Activated naive CD8-positive, alpha-beta T cell treated with anti-CD3 and anti-CD28 coated beads, Interleukin-2, amount 50 U/mL, for 24 hours (primary cell): ENCODE data around the gene SMARCAD1.

ENCODE experiments used
- ATAC-seq: fragments of 150-1000 bp; cut with Tn5 transposase; one replicate; pipeline ENCODE4 v1.10.0; 2021
- DNase-seq: peaks from one replicate; pipeline ENCODE4 v3.0.0; 2021
- H3K27ac Mint-ChIP-seq: one replicate; pipeline ENCODE4 v1.8.0; 2021; ENCODE audit warnings: mild to moderate bottlenecking, mixed read lengths
- H3K27me3 Mint-ChIP-seq: one replicate; pipeline ENCODE4 v1.8.0; 2021; ENCODE audit warnings: mixed read lengths
- H3K36me3 Mint-ChIP-seq: one replicate; pipeline ENCODE4 v1.8.0; 2021; ENCODE audit warnings: low read depth, mixed read lengths
- H3K4me1 Mint-ChIP-seq: one replicate; pipeline ENCODE4 v1.8.0; 2021; ENCODE audit warnings: mixed read lengths
- H3K4me3 Mint-ChIP-seq: one replicate; pipeline ENCODE4 v1.8.0; 2021; ENCODE audit warnings: mild to moderate bottlenecking, moderate library complexity, mixed read lengths
- H3K9me3 Mint-ChIP-seq: one replicate; pipeline ENCODE4 v1.8.0; 2021; ENCODE audit warnings: mixed read lengths

The SMARCAD1 gene

GRCh38 chr4:94244829-94245185 is 37.1 kb downstream of the SMARCAD1 start:
- ATAC-seq (no peak), DNase-seq (no peak)
- Mint-ChIP-seq H3K9me3 (no peaks in the 10 kb centered on the region), H3K4me3 (no peak overlapping the region), H3K36me3 (peaks cover 45% of the 10 kb centered on the region), H3K27me3 (no peaks in the 10 kb centered on the region), H3K4me1 (no peaks in the 10 kb centered on the region), H3K27ac (no peak overlapping the region)

- Mint-ChIP-seq H3K36me3 (peaks cover 46% of the 10 kb centered on the region), H3K9me3 (no peaks in the 10 kb centered on the region), H3K27ac (no peak overlapping the region), H3K4me1 (peaks cover 7% of the 10 kb centered on the region), H3K27me3 (no peaks in the 10 kb centered on the region), H3K4me3 (no peak overlapping the region)
- DNase-seq = no peak
- ATAC-seq = peak; percentile 68
Measured at GRCh38 chr4:94251094-94251493, 43.4 kb downstream of the SMARCAD1 start.

- DNase-seq = no peak
- peaks cover 7% of the 10 kb centered on the region for H3K4me1 Mint-ChIP-seq
- no peak for ATAC-seq
- no peak overlapping the region for H3K27ac Mint-ChIP-seq
- H3K36me3 Mint-ChIP-seq = peaks cover 42% of the 10 kb centered on the region
- no peaks in the 10 kb centered on the region for H3K27me3 Mint-ChIP-seq
- H3K9me3 Mint-ChIP-seq = no peaks in the 10 kb centered on the region
- no peak overlapping the region for H3K4me3 Mint-ChIP-seq
Measured at GRCh38 chr4:94253036-94253435, 45.4 kb downstream of the SMARCAD1 start.

- Mint-ChIP-seq H3K27ac (no peak overlapping the region), H3K36me3 (peaks cover 38% of the 10 kb centered on the region), H3K9me3 (no peaks in the 10 kb centered on the region), H3K27me3 (no peaks in the 10 kb centered on the region), H3K4me1 (peaks cover under 1% of the 10 kb centered on the region), H3K4me3 (no peak overlapping the region)
- ATAC-seq = no peak
- DNase-seq = no peak
Measured at GRCh38 chr4:94256144-94256783, 48.6 kb downstream of the SMARCAD1 start.

- DNase-seq = no peak
- ATAC-seq = no peak
Measured at GRCh38 chr4:94256828-94257227, 49.2 kb downstream of the SMARCAD1 start.

GRCh38 chr4:94262163-94263016 is 54.7 kb downstream of the SMARCAD1 start:
- no peak for ATAC-seq
- peaks cover 34% of the 10 kb centered on the region for H3K36me3 Mint-ChIP-seq
- no peaks in the 10 kb centered on the region for H3K4me1 Mint-ChIP-seq
- H3K27me3 Mint-ChIP-seq = no peaks in the 10 kb centered on the region
- no peak overlapping the region for H3K27ac Mint-ChIP-seq
- H3K9me3 Mint-ChIP-seq = no peaks in the 10 kb centered on the region
- DNase-seq = no peak
- H3K4me3 Mint-ChIP-seq = no peak overlapping the region

More at GRCh38 chr4:94256828-94257227, 49.2 kb downstream of the SMARCAD1 start:
- H3K4me1 Mint-ChIP-seq = no peaks in the 10 kb centered on the region
- H3K27ac Mint-ChIP-seq = no peak overlapping the region
- peaks cover 35% of the 10 kb centered on the region for H3K36me3 Mint-ChIP-seq
- H3K4me3 Mint-ChIP-seq = no peak overlapping the region
- no peaks in the 10 kb centered on the region for H3K27me3 Mint-ChIP-seq
- H3K9me3 Mint-ChIP-seq = no peaks in the 10 kb centered on the region

GRCh38 chr4:94267037-94267436 is 59.4 kb downstream of the SMARCAD1 start:
- no peaks in the 10 kb centered on the region for H3K9me3 Mint-ChIP-seq
- H3K27me3 Mint-ChIP-seq = no peaks in the 10 kb centered on the region
- DNase-seq = no peak
- ATAC-seq = no peak
- peaks cover 32% of the 10 kb centered on the region for H3K36me3 Mint-ChIP-seq
- no peak overlapping the region for H3K27ac Mint-ChIP-seq
- H3K4me3 Mint-ChIP-seq = no peak overlapping the region
- H3K4me1 Mint-ChIP-seq = peaks cover 5% of the 10 kb centered on the region

GRCh38 chr4:94271248-94271647 is 63.6 kb downstream of the SMARCAD1 start:
- ATAC-seq (no peak), DNase-seq (no peak)
- Mint-ChIP-seq H3K27me3 (no peaks in the 10 kb centered on the region), H3K9me3 (no peaks in the 10 kb centered on the region), H3K27ac (no peak overlapping the region), H3K4me1 (peaks cover 5% of the 10 kb centered on the region), H3K4me3 (no peak overlapping the region), H3K36me3 (peaks cover 26% of the 10 kb centered on the region)

- H3K9me3 Mint-ChIP-seq = no peaks in the 10 kb centered on the region
- H3K36me3 Mint-ChIP-seq = peaks cover 40% of the 10 kb centered on the region
- H3K4me1 Mint-ChIP-seq = peaks cover 5% of the 10 kb centered on the region
- no peak for ATAC-seq
- DNase-seq = no peak
- no peak overlapping the region for H3K27ac Mint-ChIP-seq
- no peak overlapping the region for H3K4me3 Mint-ChIP-seq
- H3K27me3 Mint-ChIP-seq = no peaks in the 10 kb centered on the region
Measured at GRCh38 chr4:94274912-94275311, 67.2 kb downstream of the SMARCAD1 start.

GRCh38 chr4:94276204-94276603 is 68.5 kb downstream of the SMARCAD1 start:
- Mint-ChIP-seq H3K27me3 (no peaks in the 10 kb centered on the region), H3K9me3 (no peaks in the 10 kb centered on the region), H3K27ac (no peak overlapping the region), H3K4me3 (no peak overlapping the region), H3K4me1 (peaks cover 2% of the 10 kb centered on the region), H3K36me3 (peaks cover 43% of the 10 kb centered on the region)
- ATAC-seq (no peak), DNase-seq (no peak)

- no peak overlapping the region for H3K27ac Mint-ChIP-seq
- H3K36me3 Mint-ChIP-seq = peaks cover 43% of the 10 kb centered on the region
- ATAC-seq (no peak), DNase-seq (no peak)
- no peaks in the 10 kb centered on the region for H3K4me1 Mint-ChIP-seq
- H3K27me3 Mint-ChIP-seq = no peaks in the 10 kb centered on the region
- H3K9me3 Mint-ChIP-seq = no peaks in the 10 kb centered on the region
- no peak overlapping the region for H3K4me3 Mint-ChIP-seq
Measured at GRCh38 chr4:94277534-94277933, 69.9 kb downstream of the SMARCAD1 start.

GRCh38 chr4:94278781-94279180 is 71.1 kb downstream of the SMARCAD1 start:
- no peaks in the 10 kb centered on the region for H3K27me3 Mint-ChIP-seq
- H3K4me1 Mint-ChIP-seq = no peaks in the 10 kb centered on the region
- DNase-seq (no peak), ATAC-seq (no peak)
- H3K36me3 Mint-ChIP-seq = peaks cover 53% of the 10 kb centered on the region
- H3K9me3 Mint-ChIP-seq = no peaks in the 10 kb centered on the region
- H3K27ac Mint-ChIP-seq = no peak overlapping the region
- no peak overlapping the region for H3K4me3 Mint-ChIP-seq

GRCh38 chr4:94284889-94285288 is 77.2 kb downstream of the SMARCAD1 start:
- ATAC-seq = no peak
- no peak overlapping the region for H3K4me3 Mint-ChIP-seq
- no peaks in the 10 kb centered on the region for H3K4me1 Mint-ChIP-seq
- no peaks in the 10 kb centered on the region for H3K27me3 Mint-ChIP-seq
- DNase-seq = no peak
- peaks cover 47% of the 10 kb centered on the region for H3K36me3 Mint-ChIP-seq
- H3K9me3 Mint-ChIP-seq = no peaks in the 10 kb centered on the region
- H3K27ac Mint-ChIP-seq = no peak overlapping the region

- ATAC-seq = no peak
- H3K27ac Mint-ChIP-seq = no peak overlapping the region
- no peaks in the 10 kb centered on the region for H3K4me1 Mint-ChIP-seq
- H3K9me3 Mint-ChIP-seq = no peaks in the 10 kb centered on the region
- H3K4me3 Mint-ChIP-seq = no peak overlapping the region
- no peak for DNase-seq
- H3K36me3 Mint-ChIP-seq = peaks cover 47% of the 10 kb centered on the region
- H3K27me3 Mint-ChIP-seq = no peaks in the 10 kb centered on the region
Measured at GRCh38 chr4:94285666-94286065, 78.0 kb downstream of the SMARCAD1 start.

- H3K9me3 Mint-ChIP-seq = no peaks in the 10 kb centered on the region
- ATAC-seq (no peak), DNase-seq (no peak)
- peaks cover 40% of the 10 kb centered on the region for H3K36me3 Mint-ChIP-seq
- H3K4me3 Mint-ChIP-seq = no peak overlapping the region
- no peak overlapping the region for H3K27ac Mint-ChIP-seq
- no peaks in the 10 kb centered on the region for H3K4me1 Mint-ChIP-seq
- H3K27me3 Mint-ChIP-seq = no peaks in the 10 kb centered on the region
Measured at GRCh38 chr4:94290245-94290644, 82.6 kb downstream of the SMARCAD1 start.
